ENCODE measurements around the gene MED6. TPM values are rescaled to one million over a fixed set of nuclear protein-coding genes. Genes with fewer than 3 reads are reported as not detected.

Gene MED6
- total and polyA plus RNA-seq, 2 of the 13 experiments (the other 11 are each of a cell fraction or from before 2014, with no cell fraction given): 44.8 to 47.8 TPM

DNA sequence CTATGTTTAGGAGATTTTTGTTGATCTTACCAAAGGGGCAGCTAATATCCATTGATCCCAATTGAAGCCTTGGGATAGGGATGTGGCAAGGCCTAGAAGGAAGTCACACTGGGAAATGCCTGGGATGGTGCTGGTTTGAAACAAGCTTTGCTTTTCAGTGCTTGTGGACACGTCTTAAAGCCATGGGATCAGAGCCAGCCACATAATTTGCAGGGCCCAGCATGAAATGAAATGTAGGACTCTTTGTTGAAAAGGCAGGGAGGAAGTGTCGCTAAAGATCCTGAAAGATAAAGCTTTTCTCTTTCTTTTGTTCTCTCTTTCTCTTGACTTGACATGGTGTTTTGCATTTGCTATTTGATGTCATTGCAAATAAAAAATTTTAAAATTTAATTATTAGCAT lies 46.2 kb upstream of the MED6 start:
- peaks cover 6% of the 10 kb centered on the region; the same call in 1 of the 2 replicates for H3K4me1 ChIP-seq (ENCODE audit: insufficient read depth, low read length)
- no peaks in the 10 kb centered on the region for H3K79me2 ChIP-seq (ENCODE audit: insufficient read depth, low read length)
- no peak overlapping the region for H3K9ac ChIP-seq (ENCODE audit: insufficient read depth, low read depth, low read length)
- H3K4me2 ChIP-seq (ENCODE audit: low read depth, low read length): no peak overlapping the region
- TF ChIP-seq, protein P1, sequence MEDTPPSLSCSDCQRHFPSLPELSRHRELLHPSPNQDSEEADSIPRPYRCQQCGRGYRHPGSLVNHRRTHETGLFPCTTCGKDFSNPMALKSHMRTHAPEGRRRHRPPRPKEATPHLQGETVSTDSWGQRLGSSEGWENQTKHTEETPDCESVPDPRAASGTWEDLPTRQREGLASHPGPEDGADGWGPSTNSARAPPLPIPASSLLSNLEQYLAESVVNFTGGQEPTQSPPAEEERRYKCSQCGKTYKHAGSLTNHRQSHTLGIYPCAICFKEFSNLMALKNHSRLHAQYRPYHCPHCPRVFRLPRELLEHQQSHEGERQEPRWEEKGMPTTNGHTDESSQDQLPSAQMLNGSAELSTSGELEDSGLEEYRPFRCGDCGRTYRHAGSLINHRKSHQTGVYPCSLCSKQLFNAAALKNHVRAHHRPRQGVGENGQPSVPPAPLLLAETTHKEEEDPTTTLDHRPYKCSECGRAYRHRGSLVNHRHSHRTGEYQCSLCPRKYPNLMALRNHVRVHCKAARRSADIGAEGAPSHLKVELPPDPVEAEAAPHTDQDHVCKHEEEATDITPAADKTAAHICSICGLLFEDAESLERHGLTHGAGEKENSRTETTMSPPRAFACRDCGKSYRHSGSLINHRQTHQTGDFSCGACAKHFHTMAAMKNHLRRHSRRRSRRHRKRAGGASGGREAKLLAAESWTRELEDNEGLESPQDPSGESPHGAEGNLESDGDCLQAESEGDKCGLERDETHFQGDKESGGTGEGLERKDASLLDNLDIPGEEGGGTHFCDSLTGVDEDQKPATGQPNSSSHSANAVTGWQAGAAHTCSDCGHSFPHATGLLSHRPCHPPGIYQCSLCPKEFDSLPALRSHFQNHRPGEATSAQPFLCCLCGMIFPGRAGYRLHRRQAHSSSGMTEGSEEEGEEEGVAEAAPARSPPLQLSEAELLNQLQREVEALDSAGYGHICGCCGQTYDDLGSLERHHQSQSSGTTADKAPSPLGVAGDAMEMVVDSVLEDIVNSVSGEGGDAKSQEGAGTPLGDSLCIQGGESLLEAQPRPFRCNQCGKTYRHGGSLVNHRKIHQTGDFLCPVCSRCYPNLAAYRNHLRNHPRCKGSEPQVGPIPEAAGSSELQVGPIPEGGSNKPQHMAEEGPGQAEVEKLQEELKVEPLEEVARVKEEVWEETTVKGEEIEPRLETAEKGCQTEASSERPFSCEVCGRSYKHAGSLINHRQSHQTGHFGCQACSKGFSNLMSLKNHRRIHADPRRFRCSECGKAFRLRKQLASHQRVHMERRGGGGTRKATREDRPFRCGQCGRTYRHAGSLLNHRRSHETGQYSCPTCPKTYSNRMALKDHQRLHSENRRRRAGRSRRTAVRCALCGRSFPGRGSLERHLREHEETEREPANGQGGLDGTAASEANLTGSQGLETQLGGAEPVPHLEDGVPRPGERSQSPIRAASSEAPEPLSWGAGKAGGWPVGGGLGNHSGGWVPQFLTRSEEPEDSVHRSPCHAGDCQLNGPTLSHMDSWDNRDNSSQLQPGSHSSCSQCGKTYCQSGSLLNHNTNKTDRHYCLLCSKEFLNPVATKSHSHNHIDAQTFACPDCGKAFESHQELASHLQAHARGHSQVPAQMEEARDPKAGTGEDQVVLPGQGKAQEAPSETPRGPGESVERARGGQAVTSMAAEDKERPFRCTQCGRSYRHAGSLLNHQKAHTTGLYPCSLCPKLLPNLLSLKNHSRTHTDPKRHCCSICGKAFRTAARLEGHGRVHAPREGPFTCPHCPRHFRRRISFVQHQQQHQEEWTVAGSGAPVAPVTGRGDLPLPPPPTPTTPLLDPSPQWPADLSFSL (CRISPR knock-in tag; IDR thresholded peaks at IDR 0.05): no peak
- TF ChIP-seq MEIS2 (CRISPR knock-in tag; IDR thresholded peaks at IDR 0.05) (no peak), RBM22 (optimal IDR thresholded peaks at IDR 0.05; ENCODE audit: low read length) (no peak), ZNF256 (CRISPR knock-in tag; conservative IDR thresholded peaks at IDR 0.05) (no peak), GTF2F1 (IDR thresholded peaks at IDR 0.05; ENCODE audit: low read length) (no peak), WIZ (CRISPR knock-in tag; IDR thresholded peaks at IDR 0.05) (no peak), RFXAP (CRISPR knock-in tag; IDR thresholded peaks at IDR 0.05; ENCODE audit: borderline replicate concordance) (no peak), HMG20A (CRISPR knock-in tag; IDR thresholded peaks at IDR 0.05; ENCODE audit: borderline replicate concordance) (no peak), CTCF (CRISPR knock-in tag; IDR thresholded peaks at IDR 0.05) (no peak), ZBTB21 (CRISPR knock-in tag; IDR thresholded peaks at IDR 0.05) (no peak)
- in situ Hi-C loops (cut with HindIII; ENCODE audit: extremely low pct_ligation_motif_present, low pct_unique_long_range_greater_than_20kb) (no loop called here), intact Hi-C loops (cut with micrococcal nuclease; ENCODE audit: unreplicated experiment) (no loop called here)
- FAIRE-seq (no peak), ATAC-seq (no peak), DNase-seq (ENCODE audit: low spot score) (no peak)
- WGBS (ENCODE audit: low lambda C conversion rate): 38% methylated on average over 2 of the region's 2 CpGs
- H3K36me3 ChIP-seq (replicated peaks in 1 of 2; ENCODE audit: control insufficient read depth in 1 of 2, insufficient read depth in 2 of 2, low read length in 2 of 2): no peaks in the 10 kb centered on the region
- no peak overlapping the region for H3K27ac ChIP-seq (ENCODE audit: extremely low read length, insufficient read depth, low read length)
- BruUV-seq (replicated peaks): no TSS peak
- H3K4me3 ChIP-seq (replicated peaks in 1 of 3; ENCODE audit: insufficient read depth in 1 of 3, low read depth in 2 of 3, low read length in 3 of 3): no peak overlapping the region
- ChIA-PET CTCF (ENCODE audit: low intra/inter-chr PET ratio, low total read pairs) (no interaction called here), POLR2A (no interaction called here)
- peaks cover 9 to 22% of the 10 kb centered on the region in 2 experiments for H3K27me3 ChIP-seq (ENCODE audit: control insufficient read depth in 1 of 2, insufficient read depth in 2 of 2, low read length in 2 of 2)
- H4K20me1 ChIP-seq (ENCODE audit: insufficient read depth, low read length): no peaks in the 10 kb centered on the region
- no peaks in the 10 kb centered on the region for H3K9me3 ChIP-seq (ENCODE audit: low read length)
- no peak overlapping the region for H2AFZ ChIP-seq (ENCODE audit: low read length)

Measured in HepG2 (cell line).